GM06990 (cell line): ENCODE measurements around the gene DPF1.
"Not testable (repeated sequence)": the region's sequence is repeated elsewhere in the genome, so short reads cannot be mapped to it uniquely, and the experiment has no call there.

ENCODE experiments used
- DNase-seq: peaks from one replicate; pipeline ENCODE4 v3.0.0-alpha.2; 2011; ENCODE audit not compliant: insufficient read length; ENCODE audit errors: extremely low read depth
- H3K27me3 ChIP-seq: replicated peaks from 2 replicates; pipeline ENCODE4 v1.6.0; 2011; ENCODE audit warnings: low read length; ENCODE audit not compliant: control insufficient read depth, insufficient read depth
- H3K36me3 ChIP-seq: 2 replicates; pipeline ENCODE4 v1.5.1; 2011; ENCODE audit warnings: low read length; ENCODE audit not compliant: control insufficient read depth, insufficient read depth
- H3K4me3 ChIP-seq: replicated peaks from 2 replicates; pipeline ENCODE4 v1.5.1; 2011; ENCODE audit warnings: low read depth, mild to moderate bottlenecking, control low read depth, low read length
- TF ChIP-seq, protein P1 (sequence below): IDR thresholded peaks from 2 replicates; pipeline ENCODE4 v1.5.1; 2011; ENCODE audit warnings: low read length, control low read depth, mild to moderate bottlenecking, inconsistent platforms; ENCODE audit not compliant: insufficient read depth, poor library complexity, severe bottlenecking

Gene DPF1

DNA sequence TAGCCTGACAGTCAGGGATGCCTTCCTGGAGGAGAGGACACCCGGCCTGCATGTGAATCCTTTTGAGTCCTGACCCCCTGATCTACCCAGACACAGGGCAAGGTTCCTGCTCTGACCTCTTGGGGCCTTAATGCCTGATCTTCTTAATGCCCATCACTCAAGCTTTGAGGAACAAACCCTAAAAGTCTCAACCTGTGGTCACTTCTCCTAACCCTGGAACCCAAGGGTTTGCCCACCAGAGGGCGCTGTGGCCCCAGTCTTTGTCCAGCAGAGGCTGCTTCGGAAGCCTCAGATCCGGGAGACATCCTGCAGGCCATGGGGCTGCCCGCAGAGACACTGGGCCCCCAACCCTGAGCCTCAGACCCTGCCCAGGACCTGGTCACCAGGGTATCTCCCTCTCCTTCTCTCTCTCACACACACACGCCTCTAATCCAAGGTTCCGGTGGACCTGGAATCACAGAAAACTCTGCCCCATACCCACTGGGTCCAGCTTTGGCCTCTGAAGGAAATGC is 9.8 kb upstream of the DPF1 start:
- no peaks in the 10 kb centered on the region for H3K36me3 ChIP-seq
- no peak for DNase-seq
- H3K4me3 ChIP-seq, result no peak overlapping the region
- TF ChIP-seq, protein P1, sequence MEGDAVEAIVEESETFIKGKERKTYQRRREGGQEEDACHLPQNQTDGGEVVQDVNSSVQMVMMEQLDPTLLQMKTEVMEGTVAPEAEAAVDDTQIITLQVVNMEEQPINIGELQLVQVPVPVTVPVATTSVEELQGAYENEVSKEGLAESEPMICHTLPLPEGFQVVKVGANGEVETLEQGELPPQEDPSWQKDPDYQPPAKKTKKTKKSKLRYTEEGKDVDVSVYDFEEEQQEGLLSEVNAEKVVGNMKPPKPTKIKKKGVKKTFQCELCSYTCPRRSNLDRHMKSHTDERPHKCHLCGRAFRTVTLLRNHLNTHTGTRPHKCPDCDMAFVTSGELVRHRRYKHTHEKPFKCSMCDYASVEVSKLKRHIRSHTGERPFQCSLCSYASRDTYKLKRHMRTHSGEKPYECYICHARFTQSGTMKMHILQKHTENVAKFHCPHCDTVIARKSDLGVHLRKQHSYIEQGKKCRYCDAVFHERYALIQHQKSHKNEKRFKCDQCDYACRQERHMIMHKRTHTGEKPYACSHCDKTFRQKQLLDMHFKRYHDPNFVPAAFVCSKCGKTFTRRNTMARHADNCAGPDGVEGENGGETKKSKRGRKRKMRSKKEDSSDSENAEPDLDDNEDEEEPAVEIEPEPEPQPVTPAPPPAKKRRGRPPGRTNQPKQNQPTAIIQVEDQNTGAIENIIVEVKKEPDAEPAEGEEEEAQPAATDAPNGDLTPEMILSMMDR, result peak; percentile 89
- H3K27me3 ChIP-seq, result no peaks in the 10 kb centered on the region; the same call in none of the 2 replicates

DNA sequence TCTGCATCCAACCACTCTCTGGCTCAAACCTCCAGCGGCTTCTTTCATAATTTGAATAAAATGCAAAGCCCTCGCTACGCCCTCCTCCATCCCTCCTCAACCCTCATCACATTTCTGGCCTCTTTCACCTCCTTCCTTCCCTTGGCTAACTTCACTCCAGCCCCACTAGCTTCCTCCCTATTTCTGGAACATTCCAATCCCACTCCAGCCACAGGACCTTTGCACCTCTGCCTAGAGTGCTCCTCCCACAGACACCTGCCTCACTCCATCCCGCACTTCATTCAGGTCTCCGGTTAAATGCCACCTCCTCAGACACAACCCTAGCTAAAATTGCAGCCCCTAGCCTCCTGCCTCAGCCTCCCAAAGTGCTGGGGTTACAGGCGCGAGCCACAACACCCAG is 7.9 kb upstream of the DPF1 start:
- H3K36me3 ChIP-seq, result no peaks in the 10 kb centered on the region
- TF ChIP-seq, protein P1, result no peak
- DNase-seq, result no peak
- no peaks in the 10 kb centered on the region; the same call in none of the 2 replicates for H3K27me3 ChIP-seq
- H3K4me3 ChIP-seq, result no peak overlapping the region

DNA sequence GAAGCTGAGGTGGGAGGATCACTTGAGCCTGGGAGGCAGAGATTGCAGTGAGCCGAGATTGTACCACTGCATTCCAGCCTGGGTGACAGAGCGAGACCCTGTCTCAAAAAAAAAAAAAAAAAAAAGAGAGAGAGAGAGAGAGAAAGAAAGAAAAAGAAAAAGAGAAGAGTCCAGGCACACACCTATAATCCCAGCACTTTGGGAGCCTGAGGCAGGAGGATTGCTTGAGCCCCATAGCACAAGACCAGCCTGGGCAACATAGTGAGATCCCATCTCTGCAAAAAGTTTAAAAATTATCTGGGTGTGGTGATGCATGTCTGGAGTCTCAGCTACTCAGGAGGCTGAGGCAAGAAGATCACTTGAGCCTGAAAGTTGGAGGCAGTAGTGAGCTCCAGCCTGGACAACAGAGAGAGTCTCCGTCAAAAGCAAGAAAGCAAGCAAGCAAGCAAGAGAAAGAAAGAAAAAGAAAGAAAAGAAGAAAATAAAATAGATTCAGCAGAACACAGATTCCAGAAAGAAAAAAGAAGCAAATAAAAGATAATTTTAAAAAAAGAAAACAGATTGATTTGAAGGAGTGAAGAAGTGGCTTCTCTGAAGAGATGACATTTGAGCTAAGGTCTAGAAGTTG is 6.6 kb upstream of the DPF1 start:
- H3K4me3 ChIP-seq, H3K36me3 ChIP-seq, H3K27me3 ChIP-seq, DNase-seq: not testable (repeated sequence)

DNA sequence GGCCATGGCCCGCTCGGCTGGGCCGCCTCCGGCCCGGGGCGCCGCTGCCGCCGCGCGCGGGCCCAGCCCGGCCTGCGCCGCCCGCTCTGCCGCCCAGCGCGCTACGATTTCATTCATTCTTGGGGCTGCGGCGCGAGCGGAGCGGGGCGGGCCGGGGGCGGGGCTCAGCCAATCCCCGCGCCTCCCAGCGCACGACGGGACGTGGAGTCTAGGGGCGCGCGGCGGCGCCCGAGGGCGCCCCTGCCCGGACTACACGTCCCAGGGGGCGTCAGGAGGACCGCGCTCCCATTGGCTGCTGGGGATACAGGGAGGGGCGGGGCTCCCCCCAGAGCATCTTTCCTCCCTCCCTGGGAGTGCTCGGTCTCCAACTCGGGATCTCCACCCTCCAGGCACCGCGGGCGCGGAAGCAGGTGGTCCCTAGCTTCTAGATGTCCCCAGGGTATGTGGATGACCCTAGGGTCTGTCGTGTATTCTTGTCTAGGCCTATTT is 5.6 kb upstream of the DPF1 start:
- Histone ChIP-seq H3K4me3 (peak overlapping the region; percentile 50), H3K27me3 (no peaks in the 10 kb centered on the region; the same call in none of the 2 replicates), H3K36me3 (no peaks in the 10 kb centered on the region)
- peak; percentile 90 for DNase-seq
- TF ChIP-seq, protein P1, result peak; percentile 2

DNA sequence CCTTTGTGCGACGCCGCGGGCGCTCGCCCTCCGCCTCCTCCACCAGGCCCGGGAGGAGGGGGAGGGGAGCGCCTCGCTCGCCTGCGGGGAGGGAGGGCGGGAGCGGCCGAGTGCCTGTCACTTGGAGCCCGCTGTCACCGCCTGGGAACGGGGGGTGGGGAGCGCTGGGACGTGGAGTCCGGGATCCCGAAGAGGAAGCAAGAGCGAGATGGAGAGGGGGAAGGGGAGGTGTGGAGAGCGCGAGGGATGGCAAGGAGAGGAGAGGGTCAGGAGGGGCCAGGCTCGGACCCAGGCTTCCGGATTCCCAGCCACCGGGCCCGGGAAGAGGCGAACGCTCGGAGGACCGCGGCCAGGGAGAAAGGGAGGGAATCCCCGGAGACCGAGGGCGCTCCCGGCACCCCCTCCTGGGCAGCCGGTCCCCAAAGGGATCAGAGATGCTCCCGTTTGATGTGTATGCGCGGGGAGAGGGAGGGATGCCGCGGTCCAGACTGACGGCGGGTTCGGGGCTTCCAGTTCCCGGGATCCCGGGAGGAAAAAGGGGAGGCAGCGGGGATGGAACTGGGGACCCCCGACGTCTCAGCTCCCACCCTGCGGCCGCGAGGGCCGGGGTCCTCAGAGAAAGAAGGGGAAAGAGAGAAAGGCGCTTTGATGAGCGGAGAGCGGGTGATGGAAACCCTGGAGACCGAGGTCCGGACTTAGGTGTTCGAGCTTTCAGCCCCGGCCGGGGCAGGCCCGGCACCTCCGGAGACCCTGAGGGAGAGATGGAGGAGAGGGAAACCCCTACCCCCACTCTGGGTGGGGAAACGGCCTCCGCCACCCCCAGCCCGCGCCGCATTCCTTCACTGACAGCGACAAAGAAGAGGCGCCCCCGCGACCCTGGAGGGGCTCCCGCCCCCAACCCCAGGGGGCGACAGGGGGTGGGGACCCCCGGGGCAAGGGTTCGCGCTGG is 4.7 kb upstream of the DPF1 start:
- Histone ChIP-seq H3K36me3 (no peaks in the 10 kb centered on the region), H3K4me3 (peak overlapping the region; percentile 50), H3K27me3 (no peaks in the 10 kb centered on the region; the same call in none of the 2 replicates)
- no peak for DNase-seq
- TF ChIP-seq, protein P1, result no peak

DNA sequence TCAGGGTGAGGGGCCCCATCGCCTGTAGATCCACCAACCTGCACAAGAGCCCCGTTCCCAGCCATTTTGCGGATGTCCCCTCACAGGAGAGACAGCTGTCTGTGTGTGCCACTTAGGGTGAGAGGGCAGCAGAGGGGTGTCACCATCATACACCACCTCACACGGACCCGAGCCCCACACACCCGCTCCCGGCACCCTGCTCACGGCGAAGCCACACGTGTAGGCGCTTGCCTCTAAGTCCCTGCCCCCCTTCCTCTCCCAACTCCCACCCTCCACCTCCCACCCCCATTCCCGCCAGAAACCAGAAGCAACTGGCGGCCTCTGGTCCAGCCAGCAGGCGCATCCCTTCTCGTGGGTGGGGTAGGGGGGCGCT is 4.0 kb upstream of the DPF1 start:
- Histone ChIP-seq H3K4me3 (no peak overlapping the region), H3K27me3 (no peaks in the 10 kb centered on the region; the same call in none of the 2 replicates), H3K36me3 (no peaks in the 10 kb centered on the region)
- no peak for DNase-seq
- TF ChIP-seq, protein P1, result no peak
